Activated T-cell treated with anti-CD3 and anti-CD28 coated beads, Interleukin-2, amount 50 U/mL, for 4 hours (primary cell): ENCODE measurements around the gene DUSP14. TPM values are rescaled to one million over a fixed set of nuclear protein-coding genes. Genes with fewer than 3 reads are reported as not detected.
"Not testable (repeated sequence)": the region's sequence is repeated elsewhere in the genome, so short reads cannot be mapped to it uniquely, and the experiment has no call there.

Experiments
- ATAC-seq, 2 donors: fragments of 200-7000 bp; cut with Tn5 transposase; one replicate each; pipeline ENCODE4 v1.10.0; 2021
- DNase-seq: peaks from one replicate; pipeline ENCODE4 v3.0.0-alpha.2; 2020
- H3K27me3 Mint-ChIP-seq: one replicate; pipeline ENCODE4 v1.8.0; 2021; ENCODE audit warnings: low read depth, mixed read lengths
- H3K36me3 Mint-ChIP-seq: one replicate; pipeline ENCODE4 v1.8.0; 2022; ENCODE audit warnings: mixed read lengths; ENCODE audit not compliant: insufficient read depth
- H3K4me1 Mint-ChIP-seq: one replicate; pipeline ENCODE4 v1.8.0; 2021; ENCODE audit warnings: low read depth, mixed read lengths
- H3K4me3 Mint-ChIP-seq: one replicate; pipeline ENCODE4 v1.8.0; 2021; ENCODE audit warnings: mild to moderate bottlenecking, moderate library complexity, mixed read lengths
- H3K9me3 Mint-ChIP-seq: one replicate; pipeline ENCODE4 v1.8.0; 2021; ENCODE audit warnings: mixed read lengths
- total RNA-seq, 3 donors: library from RNA; stranded (reverse); gene quantifications; one replicate each; pipeline ENCODE4 v1.2.1, GENCODE V29; 2021

Gene DUSP14, protein sequence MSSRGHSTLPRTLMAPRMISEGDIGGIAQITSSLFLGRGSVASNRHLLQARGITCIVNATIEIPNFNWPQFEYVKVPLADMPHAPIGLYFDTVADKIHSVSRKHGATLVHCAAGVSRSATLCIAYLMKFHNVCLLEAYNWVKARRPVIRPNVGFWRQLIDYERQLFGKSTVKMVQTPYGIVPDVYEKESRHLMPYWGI
- total RNA-seq = 10 to 100 TPM; 18.2 to 21.8 (median 18.2) TPM

DNA sequence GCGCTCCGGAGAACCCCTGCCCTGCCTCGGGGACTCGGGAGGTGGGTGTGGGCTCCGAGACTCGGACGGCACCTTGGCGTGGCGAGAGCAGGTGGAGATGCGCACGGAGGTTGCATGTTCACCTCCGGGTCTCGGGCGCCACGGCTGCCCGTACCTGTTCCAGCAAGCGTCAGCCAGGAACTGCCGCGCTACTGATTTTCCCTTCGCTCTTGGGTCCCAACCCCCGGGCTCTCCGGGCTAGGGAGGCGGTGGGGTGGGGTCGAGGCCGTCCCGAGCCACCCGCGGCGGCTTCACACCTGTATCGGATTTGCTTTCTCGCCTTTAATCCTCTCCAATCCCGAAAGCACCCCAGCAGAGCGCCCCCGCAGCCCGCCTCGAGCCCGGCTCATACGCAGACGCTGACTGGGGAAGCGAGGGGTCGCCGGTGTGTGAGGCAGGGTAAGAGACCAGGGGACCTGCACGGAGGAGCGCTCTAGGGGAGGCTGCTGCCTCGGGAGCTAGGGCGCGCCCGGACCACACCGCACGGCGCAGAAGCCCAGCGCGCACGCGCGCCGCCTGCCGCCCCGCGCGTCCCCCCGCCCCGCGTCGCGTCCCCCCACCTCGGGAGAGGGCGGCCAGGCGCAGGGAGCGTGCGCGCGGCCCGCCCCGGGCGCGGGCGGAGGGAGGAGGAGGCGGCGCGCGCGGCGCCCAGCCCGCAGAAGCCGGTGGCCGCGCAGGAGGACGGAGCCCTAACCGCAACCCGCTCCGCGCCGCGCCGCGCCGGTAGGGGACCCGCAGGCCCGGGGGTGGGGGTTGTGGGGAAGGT is at the start of gene DUSP14:
Gene DUSP14, plus strand, starts transcription at position 695 of the 805 bp plus-strand sequence. CDS start 22,382 bp downstream, outside the sequence.
- H3K36me3 Mint-ChIP-seq = no peaks in the 10 kb centered on the region
- H3K4me3 Mint-ChIP-seq = peak within 1 kb of the TSS; percentile 92
- H3K27me3 Mint-ChIP-seq = no peaks in the 10 kb centered on the region
- peaks cover 34% of the 10 kb centered on the region for H3K4me1 Mint-ChIP-seq
- ATAC-seq (peak; percentile 84 to 85), DNase-seq (peak; percentile 78)
- H3K9me3 Mint-ChIP-seq = no peaks in the 10 kb centered on the region

DNA sequence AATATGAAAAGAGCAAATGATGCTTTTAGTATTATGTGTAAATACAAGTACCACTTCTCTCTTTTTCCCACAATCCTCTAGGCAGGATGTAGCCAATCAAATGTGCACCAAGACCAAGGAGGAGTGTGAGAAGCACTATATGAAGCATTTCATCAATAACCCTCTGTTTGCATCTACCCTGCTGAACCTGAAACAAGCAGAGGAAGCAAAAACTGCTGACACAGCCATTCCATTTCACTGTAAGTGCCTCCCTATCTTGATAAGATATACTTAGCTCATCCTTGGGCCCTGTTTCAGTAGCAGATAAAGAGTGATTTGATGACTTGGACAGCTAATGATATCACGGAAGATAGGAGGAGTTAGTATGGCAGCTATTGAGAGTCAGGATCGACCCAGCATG is 49.3 kb upstream of the DUSP14 start:
- DNase-seq = no peak
- H3K27me3 Mint-ChIP-seq = no peaks in the 10 kb centered on the region
- H3K4me1 Mint-ChIP-seq = peaks cover 2% of the 10 kb centered on the region
- H3K9me3 Mint-ChIP-seq = no peaks in the 10 kb centered on the region
- no peak for ATAC-seq
- H3K36me3 Mint-ChIP-seq = peaks cover 34% of the 10 kb centered on the region
- H3K4me3 Mint-ChIP-seq = no peak overlapping the region

DNA sequence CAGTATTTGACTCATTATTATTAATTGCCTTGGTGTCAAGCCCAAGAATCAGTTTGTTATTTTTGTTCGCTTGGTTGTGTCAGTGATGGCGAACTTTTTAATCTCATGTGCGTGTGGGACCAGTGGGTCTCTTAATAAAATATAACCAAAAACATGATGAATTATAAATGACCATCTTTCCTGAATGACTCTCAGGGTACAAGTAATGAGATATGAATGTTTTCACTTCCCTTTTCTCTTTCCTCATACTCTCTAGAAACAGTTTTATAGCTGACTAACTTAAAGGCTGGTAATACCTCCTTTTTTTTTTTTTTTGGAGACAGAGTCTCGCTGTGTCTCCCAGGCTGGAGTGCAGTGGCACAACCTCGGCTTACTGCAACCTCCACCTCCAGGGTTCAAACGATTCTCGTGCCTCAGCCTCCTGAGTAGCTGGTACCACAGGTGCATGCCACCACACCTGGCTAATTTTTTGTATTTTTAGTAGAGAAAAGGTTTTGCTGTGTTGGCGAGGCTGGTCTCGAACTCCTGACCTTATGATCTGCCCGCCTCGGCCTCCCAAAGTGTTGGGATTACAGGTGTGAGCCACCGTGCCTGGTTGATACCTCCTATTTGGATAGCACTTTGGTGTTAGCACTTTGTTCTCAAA is 48.2 kb upstream of the DUSP14 start:
- H3K4me3 Mint-ChIP-seq = not testable (repeated sequence)

DNA sequence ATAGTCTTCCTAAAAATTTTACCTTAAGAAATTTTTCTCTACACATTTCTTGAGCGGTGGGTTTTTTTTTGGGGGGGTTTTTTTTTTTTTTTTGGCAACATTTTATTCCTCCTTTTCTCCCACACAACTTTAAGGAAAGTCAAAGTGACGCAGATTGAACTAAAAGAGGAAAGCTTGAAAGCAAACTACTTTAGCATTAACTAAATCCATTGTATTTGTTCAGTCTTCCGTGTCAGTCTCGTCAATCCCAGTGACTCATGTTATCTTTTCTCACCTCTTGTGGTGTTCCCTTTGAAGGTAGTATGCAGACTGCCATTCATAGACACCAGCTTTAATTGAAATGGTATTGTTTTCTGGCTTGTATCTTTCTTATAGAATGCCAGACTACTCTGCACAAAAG is 43.7 kb upstream of the DUSP14 start:
- DNase-seq = no peak
- Mint-ChIP-seq H3K27me3 (no peaks in the 10 kb centered on the region), H3K9me3 (no peaks in the 10 kb centered on the region), H3K36me3 (peaks cover 34% of the 10 kb centered on the region), H3K4me1 (peaks cover 6% of the 10 kb centered on the region), H3K4me3 (no peak overlapping the region)
- ATAC-seq = no peak

More for the DNA sequence above, 48.2 kb upstream of the DUSP14 start:
- peaks cover 34% of the 10 kb centered on the region for H3K36me3 Mint-ChIP-seq
- not testable (repeated sequence) for H3K27me3 Mint-ChIP-seq, H3K4me1 Mint-ChIP-seq, DNase-seq, ATAC-seq, H3K9me3 Mint-ChIP-seq

DNA sequence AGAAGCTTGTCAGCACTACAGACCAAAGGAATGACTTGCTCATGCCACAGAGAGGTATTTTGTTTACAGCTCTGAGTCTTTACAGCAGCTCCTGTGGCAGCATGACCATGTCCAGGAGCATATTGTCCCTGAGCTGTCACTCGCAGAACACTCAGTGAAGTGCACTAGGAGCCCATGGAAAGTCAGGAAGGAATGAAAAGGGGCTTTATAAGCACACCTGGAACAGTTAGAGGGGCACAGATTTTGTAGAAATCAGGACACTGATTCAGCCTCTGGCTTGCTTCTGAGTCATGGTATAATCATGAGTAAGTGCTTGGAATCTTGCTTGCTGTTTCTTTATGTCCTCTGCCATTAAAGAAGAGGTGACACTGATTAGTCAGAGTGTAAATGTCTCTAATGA is 42.0 kb upstream of the DUSP14 start:
- DNase-seq = no peak
- peaks cover 33% of the 10 kb centered on the region for H3K36me3 Mint-ChIP-seq
- ATAC-seq = peak in 1 of 2 donors; percentile 32
- no peaks in the 10 kb centered on the region for H3K27me3 Mint-ChIP-seq
- H3K4me1 Mint-ChIP-seq = peaks cover 6% of the 10 kb centered on the region
- H3K4me3 Mint-ChIP-seq = no peak overlapping the region
- no peaks in the 10 kb centered on the region for H3K9me3 Mint-ChIP-seq

DNA sequence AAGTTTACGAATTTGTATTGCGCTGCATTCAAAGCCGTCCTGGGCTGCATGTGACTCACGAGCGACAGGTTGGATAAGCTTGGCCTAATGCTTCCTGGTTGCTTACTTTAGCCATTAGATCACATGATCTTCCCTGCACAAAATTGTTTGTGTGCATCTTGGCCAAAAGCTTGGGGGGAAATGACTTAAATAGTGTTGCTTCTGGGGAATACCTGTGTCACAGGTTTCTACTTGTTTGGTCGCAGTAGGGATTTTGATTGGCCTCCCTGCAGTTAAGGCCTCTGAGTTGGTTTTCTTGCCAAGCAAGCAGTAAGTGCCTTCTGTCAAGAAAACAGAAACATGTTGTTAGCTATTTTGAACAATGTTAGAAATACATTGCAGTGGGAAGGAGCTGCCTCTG is 39.6 kb upstream of the DUSP14 start:
- no peak overlapping the region for H3K4me3 Mint-ChIP-seq
- ATAC-seq = no peak
- no peaks in the 10 kb centered on the region for H3K27me3 Mint-ChIP-seq

DNA sequence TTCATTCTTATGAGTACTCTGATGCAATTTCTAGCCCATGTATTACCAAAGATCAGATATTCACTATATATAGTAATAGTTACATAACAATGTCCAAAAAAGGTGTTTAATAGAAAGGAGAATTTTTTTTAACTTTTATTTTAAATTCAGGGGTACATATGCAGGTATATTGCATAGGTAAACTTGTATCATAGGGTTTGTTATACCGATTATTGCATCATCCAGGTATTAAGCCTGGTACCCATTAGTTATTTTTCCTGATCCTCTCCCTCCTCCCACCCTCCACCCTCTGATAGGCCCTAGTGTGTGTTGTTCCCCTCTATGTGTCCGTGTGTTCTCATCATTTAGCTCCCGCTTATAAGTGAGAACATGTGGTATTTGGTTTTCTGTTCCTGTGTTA is 31.9 kb upstream of the DUSP14 start:
- DNase-seq, H3K27me3 Mint-ChIP-seq, H3K4me3 Mint-ChIP-seq, H3K9me3 Mint-ChIP-seq, H3K4me1 Mint-ChIP-seq, ATAC-seq: not testable (repeated sequence)
- peaks cover 19% of the 10 kb centered on the region for H3K36me3 Mint-ChIP-seq

More for the DNA sequence above, 39.6 kb upstream of the DUSP14 start:
- Mint-ChIP-seq H3K9me3 (no peaks in the 10 kb centered on the region), H3K36me3 (peaks cover 35% of the 10 kb centered on the region), H3K4me1 (peaks cover 6% of the 10 kb centered on the region)
- DNase-seq = no peak

DNA sequence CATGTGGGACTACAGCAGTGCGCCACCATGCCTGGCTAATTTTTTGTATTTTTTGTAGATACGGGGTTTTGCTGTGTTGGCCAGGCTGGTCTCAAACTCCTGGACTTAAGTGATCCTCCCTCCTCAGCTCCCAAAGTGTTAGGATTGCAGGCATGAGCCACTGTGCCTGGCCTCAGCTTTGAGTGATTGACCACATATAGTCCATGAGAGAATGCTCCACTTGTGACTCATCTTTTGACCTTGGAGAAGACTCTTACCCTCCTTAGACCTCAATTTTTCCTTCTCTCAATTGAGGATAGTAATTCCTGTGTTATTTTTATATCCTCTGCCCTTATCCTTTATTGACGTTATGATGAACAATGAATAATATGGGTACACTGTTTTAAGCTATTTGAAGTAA is 30.9 kb upstream of the DUSP14 start:
- Mint-ChIP-seq H3K36me3 (peaks cover 14% of the 10 kb centered on the region), H3K4me3 (no peak overlapping the region), H3K9me3 (no peaks in the 10 kb centered on the region), H3K4me1 (peaks cover 5% of the 10 kb centered on the region), H3K27me3 (no peaks in the 10 kb centered on the region)
- DNase-seq (no peak), ATAC-seq (no peak)

DNA sequence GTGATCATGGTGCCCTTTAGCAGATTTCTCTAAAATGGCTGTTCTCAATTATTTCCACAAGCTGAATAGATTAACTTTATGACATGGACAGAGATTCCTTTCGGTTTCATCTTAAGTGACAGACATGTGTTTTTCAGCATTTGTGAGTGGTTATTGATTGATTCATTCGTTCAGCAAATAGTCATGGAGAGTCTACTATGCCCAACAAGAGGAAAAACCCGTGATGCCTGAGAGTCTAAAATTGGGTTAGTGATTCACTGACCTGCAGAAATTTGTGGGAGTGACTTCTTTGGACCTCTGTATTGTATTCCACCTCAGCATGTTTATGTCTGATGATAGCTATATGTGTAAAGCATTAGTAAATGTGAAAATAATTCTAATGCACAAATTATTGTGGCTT is 28.0 kb upstream of the DUSP14 start:
- no peaks in the 10 kb centered on the region for H3K9me3 Mint-ChIP-seq

DNA sequence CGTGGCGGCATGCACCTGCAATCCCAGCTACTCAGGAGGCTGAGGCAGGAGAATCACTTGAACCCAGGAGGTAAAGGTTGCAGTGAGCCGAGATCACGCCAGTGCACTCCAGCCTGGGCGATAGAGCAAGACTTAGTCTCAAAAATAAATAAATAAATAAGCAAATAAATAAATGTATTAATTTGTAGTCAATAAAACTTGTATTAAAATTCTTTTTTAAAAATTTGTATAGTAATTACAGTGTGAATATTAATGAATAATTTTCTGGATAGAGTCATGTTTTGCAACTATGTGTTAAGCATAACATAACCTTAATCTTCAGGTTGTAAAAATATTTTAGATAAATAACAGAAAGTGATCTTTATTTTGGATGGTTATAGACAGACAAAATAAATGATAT is 27.2 kb upstream of the DUSP14 start:
- ATAC-seq (no peak), DNase-seq (no peak)
- H3K9me3 Mint-ChIP-seq = no peaks in the 10 kb centered on the region
- H3K27me3 Mint-ChIP-seq = no peaks in the 10 kb centered on the region
- H3K36me3 Mint-ChIP-seq = peaks cover 30% of the 10 kb centered on the region
- H3K4me3 Mint-ChIP-seq = no peak overlapping the region
- peaks cover 5% of the 10 kb centered on the region for H3K4me1 Mint-ChIP-seq

More for the DNA sequence above, 28.0 kb upstream of the DUSP14 start:
- no peaks in the 10 kb centered on the region for H3K27me3 Mint-ChIP-seq
- peaks cover 5% of the 10 kb centered on the region for H3K4me1 Mint-ChIP-seq
- H3K4me3 Mint-ChIP-seq = no peak overlapping the region
- H3K36me3 Mint-ChIP-seq = peaks cover 24% of the 10 kb centered on the region
- no peak for DNase-seq
- ATAC-seq = peak; percentile 66 to 69

DNA sequence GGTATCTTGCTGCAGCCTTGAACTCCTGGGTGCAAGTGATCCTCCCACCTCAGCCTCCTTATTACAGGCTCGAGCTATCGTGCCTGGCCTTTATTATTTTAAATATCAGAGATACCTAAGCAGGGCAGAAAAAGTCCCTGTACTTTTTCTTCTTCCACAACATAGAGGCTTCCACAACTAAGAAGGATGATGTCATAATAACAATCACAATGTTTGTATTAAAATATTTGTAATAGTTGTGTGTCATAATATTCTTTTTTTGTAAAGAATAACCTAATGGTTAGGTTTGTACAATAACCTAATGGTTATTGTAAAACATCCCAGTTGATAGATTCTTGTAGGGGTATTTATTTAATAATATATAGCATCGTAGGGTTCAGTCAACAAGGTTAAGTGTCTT is 26.7 kb upstream of the DUSP14 start:
- Mint-ChIP-seq H3K9me3 (no peaks in the 10 kb centered on the region), H3K4me3 (no peak overlapping the region), H3K4me1 (peaks cover 5% of the 10 kb centered on the region), H3K36me3 (peaks cover 33% of the 10 kb centered on the region), H3K27me3 (no peaks in the 10 kb centered on the region)
- DNase-seq (no peak), ATAC-seq (no peak)

DNA sequence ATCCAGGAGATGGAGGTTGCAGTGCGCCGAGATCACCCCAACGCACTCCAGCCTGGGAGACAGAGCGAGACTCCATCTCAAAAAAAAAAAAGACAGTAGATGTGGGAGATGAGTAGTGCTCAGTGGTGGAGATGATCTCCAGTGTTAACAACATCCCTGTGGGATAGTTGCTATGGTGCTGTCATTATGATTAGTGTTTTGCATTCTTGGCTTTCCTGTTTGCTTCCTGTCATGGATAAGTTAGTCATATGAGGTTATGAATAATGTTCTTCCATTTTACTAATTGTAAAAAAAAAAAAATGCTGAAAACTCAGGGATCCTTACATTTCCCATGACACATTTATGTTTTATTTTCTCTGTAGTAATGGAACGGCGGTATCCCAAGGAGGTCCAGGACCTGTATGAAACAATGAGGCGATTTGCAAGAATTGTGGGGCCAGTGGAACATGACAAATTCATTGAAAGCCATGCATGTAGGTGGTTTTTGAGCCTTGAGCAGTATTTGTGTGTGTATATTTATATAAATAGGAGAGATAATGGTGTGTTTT is 24.5 kb upstream of the DUSP14 start:
- Mint-ChIP-seq H3K36me3 (peaks cover 32% of the 10 kb centered on the region), H3K27me3 (no peaks in the 10 kb centered on the region), H3K9me3 (no peaks in the 10 kb centered on the region), H3K4me3 (no peak overlapping the region), H3K4me1 (peaks cover 5% of the 10 kb centered on the region)
- no peak for DNase-seq
- no peak for ATAC-seq

DNA sequence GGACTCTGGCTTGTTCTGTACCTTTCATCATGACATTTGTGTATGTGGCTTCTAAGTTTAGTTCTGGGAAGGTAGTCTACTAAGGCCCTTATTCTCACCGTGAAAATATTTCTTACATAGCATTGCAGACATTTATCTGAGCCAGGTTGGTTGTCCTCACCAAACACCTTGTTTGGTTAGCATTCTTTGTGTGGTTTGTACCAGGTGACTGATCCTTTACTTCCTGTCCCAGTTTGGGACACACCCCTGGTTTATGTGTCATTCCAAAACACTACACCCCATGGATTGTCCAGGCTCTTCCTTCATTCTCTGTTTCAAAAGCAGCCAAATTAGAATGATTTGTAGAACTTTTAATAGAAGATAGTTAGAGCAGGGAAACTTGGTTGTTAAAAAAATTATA is 23.2 kb upstream of the DUSP14 start:
- Mint-ChIP-seq H3K4me3 (no peak overlapping the region), H3K4me1 (peaks cover 3% of the 10 kb centered on the region), H3K9me3 (no peaks in the 10 kb centered on the region), H3K36me3 (peaks cover 42% of the 10 kb centered on the region), H3K27me3 (no peaks in the 10 kb centered on the region)
- DNase-seq = no peak
- no peak for ATAC-seq

DNA sequence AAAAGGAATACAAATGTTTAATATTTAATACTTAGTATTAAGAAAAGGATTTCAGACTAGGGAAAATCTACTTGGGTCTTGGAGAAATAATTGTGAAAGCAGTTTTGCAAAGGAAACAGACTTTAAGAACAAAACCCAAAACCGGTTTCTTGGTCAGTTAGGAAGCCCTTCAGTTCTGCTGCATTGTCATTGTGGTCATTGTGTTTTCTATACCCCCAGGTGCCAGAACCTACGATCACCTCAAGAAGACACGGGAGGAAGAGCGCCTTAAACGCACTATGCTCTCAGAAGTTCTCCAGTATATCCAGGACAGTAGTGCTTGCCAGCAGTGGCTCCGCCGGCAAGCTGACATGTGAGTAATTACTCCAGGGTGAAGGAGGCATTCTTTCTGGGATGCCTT is 19.5 kb upstream of the DUSP14 start:
- Mint-ChIP-seq H3K4me1 (no peaks in the 10 kb centered on the region), H3K36me3 (peaks cover 40% of the 10 kb centered on the region), H3K27me3 (no peaks in the 10 kb centered on the region), H3K9me3 (no peaks in the 10 kb centered on the region), H3K4me3 (no peak overlapping the region)
- no peak for ATAC-seq
- DNase-seq = no peak
